GM12892 (cell line): ENCODE data around the gene KCNT1.

Experiments
- POLR2A ChIP-seq: IDR thresholded peaks from 2 replicates; pipeline ENCODE4 v1.6.1; 2011; ENCODE audit warnings: low read depth, low read length, control low read depth
- POLR2AphosphoS5 ChIP-seq: IDR thresholded peaks from 2 replicates; pipeline ENCODE4 v1.6.1; 2011; ENCODE audit warnings: low read depth, low read length, control low read depth
- TAF1 ChIP-seq: IDR thresholded peaks from 2 replicates; pipeline ENCODE4 v1.6.1; 2011; ENCODE audit warnings: low read depth, mild to moderate bottlenecking, control low read depth, low read length, borderline replicate concordance

GRCh38 chr9:135830496-135830895, 128.5 kb downstream of the KCNT1 start:
- TF ChIP-seq TAF1 (no peak), POLR2AphosphoS5 (no peak), POLR2A (no peak)
